Activated T-cell treated with anti-CD3 and anti-CD28 coated beads, Interleukin-2, amount 50 U/mL, for 1 hour (primary cell): Measurements from ENCODE around the gene SNTG2.
"Not testable (repeated sequence)": the region's sequence is repeated elsewhere in the genome, so short reads cannot be mapped to it uniquely, and the experiment has no call there.

Experiments used
- DNase-seq: peaks from one replicate; pipeline ENCODE4 v3.0.0-alpha.2; 2020

Gene SNTG2

DNA sequence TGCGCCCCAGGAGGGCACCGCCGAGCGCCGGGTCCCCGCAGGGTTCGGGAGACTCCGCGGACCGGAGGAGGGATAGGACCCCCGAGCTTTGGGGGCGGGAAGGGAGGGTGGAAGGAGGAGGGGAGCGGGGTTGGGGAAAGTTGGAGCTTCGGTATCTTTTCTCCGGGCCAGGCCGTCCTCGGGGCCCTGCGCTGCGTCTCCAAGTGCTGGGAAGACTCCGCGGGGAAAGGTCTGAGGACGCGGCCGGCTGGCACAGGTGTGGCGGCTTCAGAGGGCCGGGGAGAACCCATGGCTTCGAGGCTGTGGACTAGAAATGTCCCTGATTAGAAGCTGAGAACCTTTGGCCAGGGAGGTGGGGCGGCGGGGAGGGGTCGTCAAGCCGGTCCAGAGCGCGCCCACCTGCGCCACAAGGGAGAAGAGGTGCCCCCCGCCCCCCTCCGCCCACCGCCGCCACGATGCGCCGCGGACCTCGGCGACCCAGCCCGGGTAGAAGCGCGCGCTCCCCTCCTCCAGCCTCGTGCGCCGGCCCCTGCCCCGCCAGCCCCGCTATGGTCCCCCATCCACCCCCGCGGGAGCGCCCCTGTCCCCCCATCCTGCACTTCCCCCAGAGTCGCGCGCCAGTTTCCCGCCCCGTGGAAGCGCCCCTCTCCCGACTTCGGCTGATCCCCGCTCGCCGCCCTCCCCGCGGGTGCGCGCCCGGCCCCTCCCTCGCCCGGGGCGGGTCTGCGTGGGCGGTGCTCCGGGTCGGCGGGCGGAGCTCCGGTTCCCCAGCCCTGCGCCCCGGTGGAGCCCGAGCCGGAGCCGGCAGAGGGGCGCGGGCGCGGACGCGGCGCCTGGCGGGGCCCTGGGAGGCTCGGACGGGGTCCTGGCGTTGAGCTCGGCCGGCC lies at the start of gene SNTG2:
Gene SNTG2, plus strand, starts transcription at position 770 of the 887 bp plus-strand sequence. CDS start 148 bp downstream, outside the sequence.
- DNase-seq, result peak; percentile 69

DNA sequence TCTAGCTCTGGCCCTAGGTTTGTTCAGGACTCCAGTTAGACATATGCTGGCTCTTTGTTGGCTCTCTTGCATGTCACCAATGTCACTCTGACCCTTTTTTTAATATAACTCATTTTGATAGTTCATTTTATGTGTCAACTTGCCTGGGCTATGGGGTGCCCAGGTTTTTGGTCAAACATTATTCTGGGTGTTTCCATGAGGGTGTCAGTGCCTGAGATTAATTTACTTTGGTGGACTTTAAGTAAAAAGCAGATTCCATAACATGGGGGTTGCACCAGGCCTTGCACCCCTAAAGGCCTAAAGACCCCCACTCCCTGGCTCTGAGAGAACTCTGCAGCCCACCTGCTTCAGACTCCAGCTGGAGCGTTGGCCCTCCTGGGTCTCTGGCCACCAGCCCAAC lies 48.1 kb upstream of the SNTG2 start:
- no peak for DNase-seq

DNA sequence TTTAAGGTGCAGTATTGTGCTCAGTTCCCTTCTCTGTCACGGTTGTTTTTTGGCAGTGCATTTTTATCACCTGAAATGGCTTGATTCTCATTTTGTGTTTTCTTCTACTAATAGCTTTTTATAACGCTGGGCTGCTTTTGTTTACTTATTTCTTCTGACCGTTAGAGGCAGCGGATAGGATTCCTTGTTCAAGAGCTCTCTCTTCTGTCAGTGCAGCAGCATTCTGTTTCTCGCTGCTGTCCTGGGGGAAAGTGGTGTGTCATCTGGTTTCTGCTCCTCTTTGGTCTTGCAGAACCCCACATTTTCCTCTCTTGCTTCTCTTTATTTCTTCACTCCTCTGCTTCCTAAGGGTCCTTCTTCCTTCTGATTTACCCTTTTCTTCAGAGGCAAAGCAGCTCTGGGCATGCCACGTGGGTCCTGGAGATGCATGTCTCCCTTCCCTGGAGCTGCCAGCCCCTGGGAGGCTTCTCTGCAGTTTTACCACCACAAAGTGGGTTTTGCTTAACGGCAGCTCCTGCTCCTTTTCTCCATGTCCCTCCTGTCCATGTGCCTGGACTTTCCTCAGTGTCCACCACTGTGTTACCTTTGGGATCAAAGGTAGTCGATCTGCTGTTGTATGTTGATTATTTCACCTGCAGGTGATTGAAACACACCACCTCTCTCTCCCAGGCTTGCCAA lies 47.3 kb upstream of the SNTG2 start:
- DNase-seq, result no peak

DNA sequence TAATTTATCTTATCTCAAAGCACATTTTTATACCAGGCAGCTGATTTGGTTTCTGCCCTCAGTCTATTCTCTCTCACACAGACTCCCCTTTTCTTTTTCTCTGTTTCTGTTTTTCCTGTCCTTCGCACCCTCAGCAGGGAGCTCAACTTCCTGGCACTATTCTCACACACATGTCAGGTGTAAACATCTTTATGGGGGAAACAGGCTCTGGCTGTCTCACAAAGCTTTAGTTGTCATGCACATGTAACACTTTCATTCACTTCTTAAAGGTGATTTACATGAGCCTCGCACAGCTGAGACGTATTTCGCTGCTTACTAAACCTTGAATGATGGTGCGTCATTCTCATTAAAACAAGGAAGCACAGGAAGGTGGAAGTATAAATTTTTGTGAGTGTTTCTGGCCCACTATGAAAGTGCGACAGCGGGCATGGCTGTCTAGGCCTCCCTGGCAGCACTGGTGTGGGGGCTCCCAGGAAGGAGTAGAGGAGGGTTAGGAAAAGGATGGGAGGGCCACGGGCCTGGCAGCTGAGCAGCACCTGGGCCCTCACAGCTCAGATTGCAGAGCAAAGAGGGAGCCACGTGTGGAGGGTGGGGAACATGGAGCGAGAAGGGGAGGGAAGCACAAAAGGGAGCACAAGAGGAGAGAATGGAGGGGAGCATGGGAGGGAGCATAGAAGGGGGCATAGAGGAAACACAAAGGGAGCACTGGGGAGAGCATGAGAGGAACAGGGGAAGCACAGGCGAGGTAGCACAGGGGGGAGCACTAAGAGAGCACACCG lies 46.2 kb upstream of the SNTG2 start:
- no peak for DNase-seq

DNA sequence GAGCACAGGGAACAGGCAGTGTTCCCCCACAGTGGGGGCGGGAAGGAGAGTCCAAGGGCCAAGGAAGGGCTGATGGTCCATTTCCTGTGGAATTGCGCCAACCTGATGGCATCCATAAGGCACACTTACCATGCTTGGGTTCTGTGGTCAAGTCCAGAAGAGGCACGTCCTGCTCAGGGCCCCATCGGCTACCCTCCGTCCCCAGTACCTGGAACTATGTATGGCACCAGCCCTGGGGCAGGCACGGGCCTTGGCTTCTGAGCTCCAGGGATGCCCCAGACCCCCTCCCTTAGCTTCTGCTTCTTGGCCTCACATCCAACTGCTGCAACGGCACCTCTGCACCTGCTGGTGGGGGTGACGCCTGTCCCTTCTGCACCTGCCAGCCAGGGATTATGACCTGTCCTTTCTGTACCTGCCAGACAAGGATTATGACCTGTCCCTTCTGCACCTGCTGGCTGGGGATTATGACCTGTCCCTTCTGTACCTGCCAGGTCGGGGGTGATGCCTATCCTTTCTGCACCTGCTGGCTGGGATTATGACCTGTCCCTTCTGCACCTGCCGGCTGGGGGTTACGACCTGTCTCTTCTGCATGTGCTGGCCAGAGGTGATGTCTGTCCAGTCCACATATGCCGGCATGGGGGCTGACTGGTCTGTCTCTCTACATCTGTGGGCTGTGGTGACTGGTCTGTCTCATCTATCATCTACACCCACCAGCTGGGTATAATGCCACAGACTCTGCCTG lies 45.4 kb upstream of the SNTG2 start:
- DNase-seq, result no peak

DNA sequence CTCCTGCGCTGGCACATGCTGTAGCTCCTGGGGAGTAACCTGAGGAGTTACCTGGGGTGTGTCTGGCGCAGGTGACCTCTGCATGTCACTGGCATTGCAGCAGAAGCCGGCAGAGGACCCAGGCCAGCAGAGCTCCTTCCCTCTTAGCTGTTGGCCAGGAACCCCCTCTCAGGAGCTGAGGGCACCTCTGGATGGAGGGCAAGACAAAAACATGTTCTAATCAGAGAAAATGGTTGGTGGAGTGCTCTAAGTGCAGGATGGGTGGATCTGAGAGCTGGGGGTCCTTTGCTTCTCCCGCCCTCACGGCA lies 44.9 kb upstream of the SNTG2 start:
- DNase-seq, result no peak

DNA sequence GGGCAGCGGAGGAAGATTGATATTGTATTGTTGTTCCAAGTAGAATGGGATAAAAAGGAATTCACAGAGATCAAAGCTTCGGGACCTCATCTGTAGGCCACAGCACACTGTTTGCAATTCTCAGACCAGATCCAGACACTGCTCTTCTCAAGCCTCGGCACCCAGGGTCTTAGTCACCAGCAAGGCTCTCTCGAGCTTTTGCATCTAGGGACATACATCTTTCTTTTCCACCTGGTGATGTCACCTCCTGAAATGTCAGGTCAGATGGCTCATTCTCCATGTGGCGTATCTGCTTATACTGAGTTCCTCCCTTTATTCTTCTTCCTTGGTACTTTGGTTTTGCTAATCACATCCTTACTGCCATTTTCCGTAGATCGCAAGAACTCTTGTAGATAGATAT lies 42.9 kb upstream of the SNTG2 start:
- no peak for DNase-seq

DNA sequence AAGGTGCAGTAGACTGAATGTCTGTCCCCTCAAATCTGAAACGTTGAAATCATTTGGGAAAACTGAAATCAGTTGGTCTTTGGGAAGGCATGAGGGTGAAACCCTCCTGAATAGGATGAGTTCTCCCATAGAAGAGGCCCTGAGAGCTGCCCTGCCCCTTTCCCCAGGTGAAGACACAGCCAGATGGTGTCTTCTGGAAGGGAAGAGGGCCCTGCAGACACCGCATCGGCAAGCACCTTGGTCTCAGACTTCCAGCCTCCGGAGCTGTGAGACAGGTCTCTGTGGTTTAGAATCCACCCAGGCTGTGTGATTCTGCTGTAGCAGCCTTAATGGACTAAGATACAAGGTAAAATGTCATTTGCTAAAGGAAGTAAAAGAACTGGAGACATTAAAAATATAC lies 42.1 kb upstream of the SNTG2 start:
- no peak for DNase-seq

DNA sequence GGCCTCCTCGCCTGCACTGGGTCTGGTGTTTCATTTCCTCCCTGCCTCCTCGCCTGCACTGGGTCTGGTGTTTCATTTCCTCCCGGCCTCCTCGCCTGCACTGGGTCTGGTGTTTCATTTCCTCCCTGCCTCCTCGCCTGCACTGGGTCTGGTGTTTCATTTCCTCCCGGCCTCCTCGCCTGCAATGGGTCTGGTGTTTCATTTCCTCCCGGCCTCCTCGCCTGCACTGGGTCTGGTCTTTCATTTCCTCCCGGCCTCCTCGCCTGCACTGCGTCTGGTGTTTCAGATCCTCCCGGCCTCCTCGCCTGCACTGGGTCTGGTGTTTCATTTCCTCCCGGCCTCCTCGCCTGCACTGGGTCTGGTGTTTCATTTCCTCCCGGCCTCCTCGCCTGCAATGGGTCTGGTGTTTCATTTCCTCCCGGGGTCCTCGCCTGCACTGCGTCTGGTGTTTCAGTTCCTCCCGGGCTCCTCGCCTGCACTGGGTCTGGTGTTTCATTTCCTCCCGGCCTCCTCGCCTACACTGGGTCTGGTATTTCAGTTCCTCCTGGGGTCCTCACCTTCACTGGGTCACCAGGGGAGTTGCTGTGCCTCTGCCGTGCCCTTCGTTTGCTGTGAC lies 40.8 kb upstream of the SNTG2 start:
- not testable (repeated sequence) for DNase-seq

DNA sequence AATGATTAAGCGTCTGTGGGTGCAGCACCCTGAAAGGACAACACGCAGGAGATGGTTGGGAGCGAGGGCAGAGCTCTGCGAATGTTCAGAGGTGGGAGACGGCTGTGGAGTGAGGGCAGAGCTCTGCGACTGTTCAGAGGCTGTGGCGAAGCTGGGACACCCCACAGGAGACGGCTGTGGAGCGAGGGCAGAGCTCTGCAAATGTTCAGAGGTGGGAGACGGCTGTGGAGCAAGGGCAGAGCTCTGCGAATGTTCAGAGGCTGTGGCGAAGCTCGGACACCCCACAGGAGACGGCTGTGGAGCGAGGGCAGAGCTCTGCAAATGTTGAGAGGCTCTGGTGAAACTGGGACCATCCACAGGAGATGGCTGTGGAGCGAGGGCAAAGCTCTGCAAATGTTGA lies 40.0 kb upstream of the SNTG2 start:
- no peak for DNase-seq

DNA sequence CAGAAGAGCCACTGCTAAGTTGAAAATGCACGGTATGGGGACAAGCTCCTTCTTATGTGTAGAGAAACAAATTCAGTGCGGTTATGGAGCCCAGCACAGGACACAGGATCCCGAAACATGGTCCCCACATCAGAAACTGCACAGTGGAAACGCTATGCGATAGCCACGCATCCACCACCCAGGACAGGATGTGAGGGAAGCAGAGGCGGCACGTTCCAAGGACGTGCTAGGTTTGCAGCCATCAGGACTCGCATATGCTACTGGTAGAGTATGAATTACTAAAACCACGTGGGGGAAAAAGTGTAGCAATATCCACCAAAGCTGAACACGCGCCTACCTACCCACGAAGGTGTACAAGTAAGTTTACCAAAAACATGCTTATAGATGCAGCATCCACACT lies 34.7 kb upstream of the SNTG2 start:
- DNase-seq, result no peak

DNA sequence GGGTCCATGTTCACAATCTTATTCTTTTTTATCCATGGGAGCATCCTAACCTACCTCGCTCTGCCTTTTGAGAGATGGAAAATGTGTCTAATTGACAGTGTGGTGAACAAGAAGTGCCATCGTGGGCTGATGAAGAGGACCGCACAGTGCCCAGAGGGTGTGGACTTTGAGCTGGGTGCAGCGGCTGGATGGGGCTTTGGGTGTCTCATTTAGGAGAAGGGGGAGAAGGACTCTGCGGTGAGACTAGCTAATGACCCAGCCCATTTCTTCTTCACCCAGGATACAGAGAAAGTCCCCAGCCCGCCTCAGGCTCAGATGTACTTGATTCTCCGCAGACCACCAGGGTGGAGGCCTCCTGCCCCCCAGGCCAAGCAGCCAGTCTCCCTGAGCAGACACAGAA lies 33.7 kb upstream of the SNTG2 start:
- no peak for DNase-seq

DNA sequence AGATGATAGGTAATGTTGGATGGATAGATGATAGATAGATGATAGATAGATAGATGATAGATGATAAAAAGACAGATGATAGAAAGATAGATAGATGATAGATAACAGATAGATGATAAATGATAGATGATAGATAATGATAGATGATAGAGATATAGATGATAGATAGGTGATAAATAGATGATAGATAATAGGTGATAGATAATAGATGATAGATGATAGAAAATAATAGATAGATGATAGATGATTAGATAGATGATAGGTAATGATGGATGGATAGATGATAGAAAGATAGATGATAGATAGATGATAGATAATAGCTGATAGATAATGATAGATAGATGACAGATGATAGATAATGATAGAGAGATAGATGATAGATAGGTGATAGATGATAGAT lies 31.0 kb upstream of the SNTG2 start:
- no peak for DNase-seq

DNA sequence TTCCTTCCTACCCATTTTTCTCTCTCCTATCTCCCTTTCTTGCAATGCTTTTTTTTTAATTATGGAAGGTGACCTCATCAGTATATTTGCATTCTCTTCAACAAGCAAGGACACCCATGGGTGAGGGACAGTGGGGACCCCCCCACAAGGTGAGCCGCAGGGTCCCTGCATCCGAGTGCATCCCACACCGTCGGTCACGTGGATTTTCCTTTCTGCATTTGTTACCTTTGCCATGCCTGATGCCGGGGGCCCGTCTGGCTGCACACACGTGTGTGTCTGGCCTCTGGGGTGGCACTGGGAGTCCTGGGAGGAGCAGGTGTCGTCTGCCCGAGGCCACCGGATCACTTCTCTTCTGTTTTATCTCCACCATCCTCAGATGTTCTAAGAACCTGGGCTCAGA lies 30.1 kb upstream of the SNTG2 start:
- no peak for DNase-seq

DNA sequence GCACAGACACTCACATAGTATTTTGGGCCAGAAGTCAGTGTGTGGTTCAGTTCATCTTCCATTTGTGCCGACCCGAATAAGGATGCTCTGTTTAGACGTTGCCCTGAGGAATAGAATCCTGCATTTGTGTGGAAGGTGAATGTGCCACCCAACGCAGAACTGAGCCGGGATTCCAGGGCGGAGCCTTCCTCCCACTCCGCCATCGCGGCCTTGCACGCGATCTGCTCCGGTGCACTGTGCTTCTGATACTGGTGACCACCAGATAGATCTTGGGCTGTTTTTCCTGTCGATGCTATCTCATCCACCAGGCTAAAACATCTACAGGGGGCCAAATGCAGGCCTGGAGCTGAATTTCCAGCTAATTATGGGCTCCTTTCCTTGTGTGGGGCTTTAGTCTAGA lies 29.6 kb upstream of the SNTG2 start:
- no peak for DNase-seq

DNA sequence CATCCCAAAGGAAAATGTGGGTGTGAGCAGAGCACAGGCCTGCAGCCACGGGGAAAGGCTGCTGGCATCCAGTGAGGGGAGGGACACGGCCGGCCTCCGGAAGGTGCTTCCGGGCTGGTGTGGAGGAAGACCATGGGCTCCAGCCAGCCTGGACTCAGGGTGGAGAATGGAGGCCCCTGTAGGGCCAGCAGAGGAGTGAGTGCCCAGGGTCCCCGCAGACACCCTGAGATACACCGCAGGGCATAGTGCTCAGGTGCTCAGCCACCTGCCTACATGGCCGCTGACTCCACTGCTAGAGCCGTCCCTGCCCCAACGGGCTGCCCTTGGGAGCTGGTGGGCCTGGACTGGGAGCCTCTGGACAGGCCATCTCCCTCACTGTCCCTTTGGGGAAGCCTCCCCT lies 28.5 kb upstream of the SNTG2 start:
- no peak for DNase-seq

DNA sequence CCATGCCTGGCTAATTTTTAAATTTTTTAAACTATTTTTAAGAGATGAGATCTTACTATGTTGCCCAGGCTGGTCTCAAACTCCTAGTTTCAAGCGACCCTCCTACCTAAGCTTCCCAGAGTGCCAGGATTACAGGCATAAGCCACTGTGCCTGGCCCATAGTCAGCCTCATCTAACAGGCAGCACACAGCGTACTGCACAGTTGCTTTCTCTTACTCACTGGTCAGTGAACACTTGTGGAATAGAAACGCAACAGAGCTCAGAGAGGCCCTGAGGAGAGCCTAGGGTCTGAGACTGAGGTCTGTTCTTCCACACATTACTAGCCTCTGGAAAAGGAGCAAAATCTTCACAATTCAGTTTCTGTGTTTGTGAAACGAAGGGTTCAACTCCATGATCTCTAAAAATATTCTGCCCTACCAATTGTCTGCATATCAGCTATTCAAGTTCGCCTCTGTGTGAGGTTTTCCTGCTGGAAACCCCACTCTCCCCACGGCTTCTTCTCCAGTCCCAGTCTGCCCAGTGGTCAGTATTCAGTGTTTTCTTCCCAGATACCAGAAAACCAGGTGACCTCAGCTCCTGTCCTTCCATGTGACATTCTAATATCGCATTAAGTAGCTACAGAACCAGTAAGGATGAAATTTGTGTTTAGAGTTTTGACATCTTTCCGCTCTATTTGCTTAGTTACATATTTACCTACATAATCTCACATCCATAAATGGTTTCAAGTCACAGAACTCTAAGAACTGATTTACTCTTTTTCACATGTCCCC lies 26.6 kb upstream of the SNTG2 start:
- DNase-seq, result no peak

DNA sequence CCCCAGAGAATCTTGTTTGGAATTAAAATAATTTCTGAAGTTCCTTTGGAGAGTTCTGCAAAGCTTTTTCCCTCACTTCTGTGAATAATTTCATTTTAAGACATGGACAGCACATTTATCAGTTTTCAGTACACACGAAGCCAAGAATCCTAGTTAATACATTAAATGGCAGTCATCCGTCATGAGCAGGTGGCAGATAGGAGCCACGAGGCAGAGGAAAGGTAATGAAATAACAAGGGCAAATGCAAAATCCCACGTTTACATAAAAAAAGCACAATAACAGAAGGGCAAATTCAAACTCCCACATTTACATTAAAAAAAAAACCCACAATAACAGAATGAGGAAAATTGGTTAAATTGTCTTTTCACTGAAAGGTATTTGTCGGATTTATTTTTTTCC lies 25.9 kb upstream of the SNTG2 start:
- no peak for DNase-seq

DNA sequence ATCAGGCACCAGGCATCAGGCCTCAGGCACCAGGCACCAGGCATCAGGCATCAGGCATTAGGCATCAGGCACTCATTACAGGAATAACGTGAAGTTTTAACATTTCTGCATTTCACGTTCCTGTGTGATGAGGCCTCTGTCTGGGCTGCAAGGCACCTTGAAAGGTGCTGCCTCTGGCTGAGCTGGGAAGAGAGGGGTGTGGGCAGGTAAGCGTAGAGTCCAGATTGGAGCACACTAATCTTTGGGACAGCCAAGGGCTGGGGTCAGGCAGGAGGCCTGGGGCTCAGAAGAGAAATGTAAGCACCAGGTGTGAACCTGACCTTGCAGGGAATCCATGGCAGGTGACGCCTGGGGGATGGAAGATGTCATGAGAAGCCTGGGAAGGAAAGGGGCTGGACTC lies 25.3 kb upstream of the SNTG2 start:
- no peak for DNase-seq

DNA sequence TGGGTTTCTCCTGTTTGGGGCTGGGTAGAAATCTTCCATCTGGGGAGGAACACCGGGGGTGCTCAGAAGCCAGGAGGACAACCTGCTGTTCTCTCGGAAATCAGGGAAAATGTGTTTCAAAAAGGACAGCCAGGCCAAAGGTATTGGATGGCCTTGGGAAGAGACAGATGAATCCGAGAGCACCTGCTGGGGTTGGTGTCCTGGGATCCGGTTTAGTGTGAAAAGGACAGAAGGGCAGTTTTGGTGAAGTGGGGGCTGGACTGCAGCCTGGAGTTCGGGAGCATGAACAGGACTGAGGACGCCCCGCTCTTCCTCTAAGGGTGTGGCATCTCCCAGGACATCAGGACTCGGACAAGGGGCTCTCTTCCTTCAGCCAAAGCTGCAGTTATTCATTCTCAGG lies 24.9 kb upstream of the SNTG2 start:
- no peak for DNase-seq

DNA sequence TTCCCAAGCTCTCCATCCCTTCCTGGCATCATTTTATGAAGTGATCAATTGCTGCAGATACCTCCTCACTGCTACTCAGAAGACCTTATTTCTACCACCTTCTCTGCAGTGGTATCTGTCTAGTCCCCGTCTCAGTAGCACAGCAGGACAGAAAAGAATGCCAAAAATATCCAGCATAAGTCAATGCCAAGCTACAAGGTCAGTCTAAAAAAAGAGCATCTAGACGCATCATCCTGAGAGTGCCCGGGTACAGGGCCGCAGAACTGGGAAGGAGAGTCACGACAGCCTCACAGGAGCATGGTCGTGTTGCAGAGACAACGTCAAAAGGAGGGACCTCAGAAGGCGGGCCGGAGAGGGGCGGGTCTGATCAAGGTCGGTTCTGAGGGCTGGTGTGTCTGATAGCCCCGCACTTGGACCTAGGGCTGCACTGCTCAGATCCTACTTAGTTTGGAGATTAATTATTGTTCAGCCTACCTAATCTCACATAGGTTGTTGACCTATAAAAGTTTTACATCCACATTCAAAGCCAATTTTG lies 24.3 kb upstream of the SNTG2 start:
- no peak for DNase-seq

DNA sequence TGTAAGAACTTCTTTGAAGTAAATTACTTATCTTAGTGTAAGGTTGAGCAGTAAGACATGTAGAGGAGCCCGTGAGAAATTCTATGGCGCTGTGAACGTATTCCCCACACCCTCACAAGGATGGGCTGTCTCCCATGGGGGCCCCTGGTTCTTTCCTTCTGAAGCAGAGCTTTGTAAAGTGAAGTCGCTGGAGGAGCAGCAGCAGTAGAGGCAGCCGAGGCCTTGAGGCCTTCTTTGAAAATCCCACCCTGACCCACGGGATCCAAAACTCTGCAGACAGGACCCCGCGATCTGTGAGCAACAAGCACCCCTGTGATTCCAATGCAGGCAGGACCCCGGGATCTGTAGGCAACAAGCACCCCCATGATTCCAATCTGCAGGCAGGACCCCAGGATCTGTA lies 23.8 kb upstream of the SNTG2 start:
- DNase-seq, result no peak
